ENCODE results near the gene BRCA1. TPM values are rescaled to one million over a fixed set of nuclear protein-coding genes. Genes with fewer than 3 reads are reported as not detected.

Gene BRCA1
- total RNA-seq (10 to 100 TPM in 4 of 9 donors, 1 to 10 TPM in 5; 4.8 to 11.7 (median 8.4) TPM), polyA plus RNA-seq (1 to 10 TPM; 2.7 to 3.3 TPM)
- long read RNA-seq, donor 1, partial matches to known transcripts: 2 of 5 reads
- long read RNA-seq, donor 1, other reads (novel, unspliced or antisense): 2 of 5 reads
- long read RNA-seq, donor 2, full-length matches to known transcripts: 4 of 11 reads
- long read RNA-seq, donor 2, partial matches to known transcripts: 2 of 11 reads
- long read RNA-seq, donor 2, other reads (novel, unspliced or antisense): 5 of 11 reads
- long read RNA-seq, donor 3, full-length matches to known transcripts: 3 of 9 reads
- long read RNA-seq, donor 3, partial matches to known transcripts: 1 of 9 reads
- long read RNA-seq, donor 3, other reads (novel, unspliced or antisense): 5 of 9 reads

DNA sequence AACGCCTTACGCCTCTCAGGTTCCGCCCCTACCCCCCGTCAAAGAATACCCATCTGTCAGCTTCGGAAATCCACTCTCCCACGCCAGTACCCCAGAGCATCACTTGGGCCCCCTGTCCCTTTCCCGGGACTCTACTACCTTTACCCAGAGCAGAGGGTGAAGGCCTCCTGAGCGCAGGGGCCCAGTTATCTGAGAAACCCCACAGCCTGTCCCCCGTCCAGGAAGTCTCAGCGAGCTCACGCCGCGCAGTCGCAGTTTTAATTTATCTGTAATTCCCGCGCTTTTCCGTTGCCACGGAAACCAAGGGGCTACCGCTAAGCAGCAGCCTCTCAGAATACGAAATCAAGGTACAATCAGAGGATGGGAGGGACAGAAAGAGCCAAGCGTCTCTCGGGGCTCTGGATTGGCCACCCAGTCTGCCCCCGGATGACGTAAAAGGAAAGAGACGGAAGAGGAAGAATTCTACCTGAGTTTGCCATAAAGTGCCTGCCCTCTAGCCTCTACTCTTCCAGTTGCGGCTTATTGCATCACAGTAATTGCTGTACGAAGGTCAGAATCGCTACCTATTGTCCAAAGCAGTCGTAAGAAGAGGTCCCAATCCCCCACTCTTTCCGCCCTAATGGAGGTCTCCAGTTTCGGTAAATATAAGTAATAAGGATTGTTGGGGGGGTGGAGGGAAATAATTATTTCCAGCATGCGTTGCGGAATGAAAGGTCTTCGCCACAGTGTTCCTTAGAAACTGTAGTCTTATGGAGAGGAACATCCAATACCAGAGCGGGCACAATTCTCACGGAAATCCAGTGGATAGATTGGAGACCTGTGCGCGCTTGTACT lies at the start of gene BRCA1:
BRCA1 (minus strand) TSS at position 232 of the 834 bp plus-strand sequence. CDS start 1,268 bp downstream, outside the sequence.
- peaks cover 0 to 32% (median 10%) of the 10 kb centered on the region in 12 donors for H3K4me1 ChIP-seq
- peaks cover 0 to 9% (median 0%) of the 10 kb centered on the region in 9 donors for H3K36me3 ChIP-seq
- peak in 1 of 2 donors; percentile 42 for TF ChIP-seq POLR2A (IDR thresholded peaks at IDR 0.05)
- peak in 1 of 12 donors; percentile 8 for TF ChIP-seq CTCF (IDR thresholded peaks at IDR 0.05)
- peak within 1 kb of the TSS; percentile 15 to 95 (median 68) for H3K4me3 ChIP-seq
- intact Hi-C loops (cut with DNase I): loop anchor here in 9 of 10 donors (1.0 to 10.0 kb wide), 7 partner anchors 42 to 103 kb away; partner anchors contain the start of genes NBR1 (in 5 of the 9), VAT1 (in 5 of the 9) and RND2 (in 2 of the 9)
- WGBS, 4 donors: 3 to 6% (median 4%) methylated on average over 37 to 38 of the region's 38 CpGs
- peak; percentile 89 to 94 (median 92) for DNase-seq
- H3K9me3 ChIP-seq: no peaks in the 10 kb centered on the region
- H3K27me3 ChIP-seq: no peaks in the 10 kb centered on the region
- peak within 1 kb of the TSS; percentile 29 to 78 (median 72) for H3K27ac ChIP-seq
- ATAC-seq: peak; percentile 100

DNA sequence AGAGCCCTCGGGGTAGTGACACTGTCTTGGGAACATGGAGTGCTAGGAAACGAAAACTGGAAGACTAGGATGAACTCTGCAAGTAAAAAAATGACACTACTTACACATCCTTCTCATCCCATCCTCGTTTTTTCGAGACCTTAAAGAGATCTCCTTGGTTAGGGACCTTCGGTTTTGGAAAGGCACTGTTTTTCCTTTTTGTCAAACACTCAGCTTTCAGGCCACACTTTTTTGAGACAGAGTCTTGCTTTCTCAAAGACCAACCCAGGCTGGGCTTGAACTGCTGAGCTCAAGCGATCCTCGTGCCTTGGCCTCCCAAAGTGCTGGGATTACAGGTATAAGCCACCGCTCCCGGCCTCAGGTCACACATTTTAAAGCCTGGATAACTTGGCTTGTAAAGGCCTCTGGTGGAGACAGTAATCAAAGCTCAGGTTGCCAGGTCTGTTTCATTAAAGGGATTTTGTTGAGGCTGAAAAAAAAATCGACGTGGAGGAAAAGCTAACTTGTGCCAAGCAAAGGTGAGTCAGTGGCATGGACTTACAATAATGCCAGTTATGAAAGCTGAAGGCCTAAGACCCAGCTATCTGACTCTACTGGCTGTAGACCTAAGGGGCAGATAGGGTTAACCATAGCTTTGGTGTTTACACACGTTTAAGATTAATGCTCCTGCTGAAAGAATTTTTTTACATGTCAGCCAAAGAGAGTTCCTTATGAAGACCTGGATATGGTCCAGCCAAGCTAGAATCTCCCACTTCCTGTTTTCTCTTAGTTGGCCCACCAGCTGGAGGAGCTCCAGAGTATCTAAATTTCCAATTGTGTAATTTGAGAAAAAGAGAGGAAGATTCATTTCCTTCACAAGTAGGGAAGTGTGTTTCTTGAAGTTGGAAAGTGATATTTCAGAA lies 46.7 kb upstream of the BRCA1 start:
- Histone ChIP-seq H3K4me3 (peak overlapping the region; percentile 58 to 86 (median 78)), H3K36me3 (peaks cover 0 to 26% (median 14%) of the 10 kb centered on the region in 9 donors), H3K4me1 (peaks cover 2 to 69% (median 56%) of the 10 kb centered on the region in 12 donors), H3K27me3 (no peaks in the 10 kb centered on the region), H3K27ac (peak overlapping the region; percentile 90 to 99 (median 96)), H3K9me3 (no peaks in the 10 kb centered on the region)
- peak in 8 of 12 donors; percentile 8 to 49 (median 21) for TF ChIP-seq CTCF (IDR thresholded peaks at IDR 0.05)
- no peak for TF ChIP-seq POLR2A (IDR thresholded peaks at IDR 0.05)
- intact Hi-C loops (cut with DNase I): loop anchor here in 7 of 10 donors (2.0 to 10.0 kb wide), 8 partner anchors 40 to 170 kb away; partner anchors contain the start of genes BRCA1 (in 5 of the 7), RND2 (in 4 of the 7), VAT1 (in 2 of the 7) and IFI35 (in 1 of the 7)
- DNase-seq: peak in 3 of 5 donors; percentile 47 to 65 (median 59)
- no peak for ATAC-seq
- WGBS, 4 donors: 6 to 12% (median 8%) methylated on average over 12 of the region's 12 CpGs

DNA sequence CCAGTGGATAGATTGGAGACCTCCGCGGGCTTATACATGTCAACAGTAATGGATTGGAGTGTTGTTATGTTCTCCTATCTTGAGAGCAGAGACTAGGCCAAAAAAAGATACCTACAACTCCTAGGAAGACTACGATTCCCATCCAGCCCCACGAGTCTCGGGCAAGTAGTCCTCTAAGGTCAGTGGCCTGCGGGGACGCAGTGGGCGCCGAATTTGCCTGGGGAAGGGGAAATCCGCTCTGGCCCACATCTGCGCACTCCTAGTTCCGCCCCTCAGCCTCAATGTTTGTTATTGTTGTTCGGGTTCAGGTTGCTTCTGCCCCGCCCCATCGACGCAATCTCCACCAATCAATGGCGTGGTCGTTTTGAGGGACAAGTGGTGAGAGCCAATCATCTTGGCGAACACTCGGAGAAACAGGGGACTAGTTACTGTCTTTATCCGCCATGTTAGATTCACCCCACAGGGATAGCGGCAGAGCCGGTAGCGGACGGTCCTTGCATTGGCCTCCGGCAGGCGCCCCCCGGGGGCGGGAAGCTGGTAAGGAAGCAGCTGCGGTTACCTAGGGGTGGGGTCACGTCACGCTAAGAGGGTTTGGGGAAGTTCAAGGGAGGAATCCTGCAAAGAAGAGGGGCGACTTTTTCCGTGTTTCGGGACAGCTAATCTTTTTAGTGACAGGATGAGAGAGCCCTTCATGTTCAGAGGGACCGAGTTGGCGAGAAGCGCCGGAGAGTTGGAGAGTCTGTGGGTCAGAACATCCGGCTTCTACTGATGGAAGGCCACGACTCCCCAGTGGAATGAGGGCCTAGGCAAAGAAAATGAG lies 45.8 kb upstream of the BRCA1 start, which contains the start of gene NBR1:
NBR1 (plus strand) TSS at position 449 of the 820 bp plus-strand sequence. CDS start 4,586 bp downstream, outside the sequence.
- peak within 1 kb of the TSS; percentile 58 to 86 (median 78) for H3K4me3 ChIP-seq
- H3K36me3 ChIP-seq: peaks cover 0 to 17% (median 5%) of the 10 kb centered on the region in 9 donors
- TF ChIP-seq POLR2A (IDR thresholded peaks at IDR 0.05) (peak; percentile 4 to 82), CTCF (IDR thresholded peaks at IDR 0.05) (peak in 6 of 12 donors; percentile 11 to 47 (median 35))
- H3K27ac ChIP-seq: peak within 1 kb of the TSS; percentile 90 to 99 (median 96)
- H3K27me3 ChIP-seq: no peaks in the 10 kb centered on the region
- no peaks in the 10 kb centered on the region for H3K9me3 ChIP-seq
- DNase-seq: peak; percentile 93 to 95 (median 95)
- peaks cover 2 to 60% (median 48%) of the 10 kb centered on the region in 12 donors for H3K4me1 ChIP-seq
- intact Hi-C loops (cut with DNase I): loop anchor here in 7 of 10 donors (1.0 to 10.0 kb wide), 9 partner anchors 41 to 169 kb away; partner anchors contain the start of genes BRCA1 (in 6 of the 7), RND2 (in 4 of the 7), VAT1 (in 2 of the 7) and IFI35 (in 1 of the 7)
- peak; percentile 92 to 94 (median 94) for ATAC-seq
- WGBS, 4 donors: 0 to 1% (median 0%) methylated on average over 28 to 41 of the region's 41 CpGs
